C4-2B (cell line): ENCODE data around the gene HYAL1.

Experiments used
- ZFX ChIP-seq: fragments of 450-650 bp; IDR thresholded peaks from 2 replicates; pipeline ENCODE4 v1.6.1; 2017
- TF ChIP-seq, protein P1 (sequence below): fragments of 450-650 bp; conservative IDR thresholded peaks from 2 replicates; pipeline ENCODE4 v1.5.1; 2017; ENCODE audit warnings: mild to moderate bottlenecking

DNA sequence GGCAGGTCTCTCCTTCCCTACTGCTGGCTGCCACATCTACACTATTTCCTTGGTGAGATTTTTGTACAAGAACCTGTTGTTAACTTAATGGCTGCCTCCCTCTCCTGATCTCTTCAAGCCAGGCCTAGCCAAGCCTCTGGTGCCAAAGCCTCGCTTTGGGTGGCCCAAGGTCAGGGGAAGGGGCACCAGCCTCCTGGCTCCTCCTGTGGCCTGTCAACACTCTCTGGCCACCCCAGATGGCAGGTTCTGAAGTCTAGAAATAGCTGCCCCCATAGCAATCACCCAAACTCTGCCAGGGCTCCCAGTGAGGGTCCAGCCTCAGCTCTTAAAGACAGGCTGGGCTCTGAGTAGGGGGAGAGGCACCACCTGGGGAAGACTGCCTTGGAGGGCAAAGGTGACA is 16.1 kb downstream of the HYAL1 start:
- TF ChIP-seq, protein P1, sequence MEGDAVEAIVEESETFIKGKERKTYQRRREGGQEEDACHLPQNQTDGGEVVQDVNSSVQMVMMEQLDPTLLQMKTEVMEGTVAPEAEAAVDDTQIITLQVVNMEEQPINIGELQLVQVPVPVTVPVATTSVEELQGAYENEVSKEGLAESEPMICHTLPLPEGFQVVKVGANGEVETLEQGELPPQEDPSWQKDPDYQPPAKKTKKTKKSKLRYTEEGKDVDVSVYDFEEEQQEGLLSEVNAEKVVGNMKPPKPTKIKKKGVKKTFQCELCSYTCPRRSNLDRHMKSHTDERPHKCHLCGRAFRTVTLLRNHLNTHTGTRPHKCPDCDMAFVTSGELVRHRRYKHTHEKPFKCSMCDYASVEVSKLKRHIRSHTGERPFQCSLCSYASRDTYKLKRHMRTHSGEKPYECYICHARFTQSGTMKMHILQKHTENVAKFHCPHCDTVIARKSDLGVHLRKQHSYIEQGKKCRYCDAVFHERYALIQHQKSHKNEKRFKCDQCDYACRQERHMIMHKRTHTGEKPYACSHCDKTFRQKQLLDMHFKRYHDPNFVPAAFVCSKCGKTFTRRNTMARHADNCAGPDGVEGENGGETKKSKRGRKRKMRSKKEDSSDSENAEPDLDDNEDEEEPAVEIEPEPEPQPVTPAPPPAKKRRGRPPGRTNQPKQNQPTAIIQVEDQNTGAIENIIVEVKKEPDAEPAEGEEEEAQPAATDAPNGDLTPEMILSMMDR = no peak
- TF ChIP-seq ZFX = no peak
